Adrenal gland (tissue), 12 donors: ENCODE measurements around the gene NDUFV2. TPM values are rescaled to one million over a fixed set of nuclear protein-coding genes. Genes with fewer than 3 reads are reported as not detected.

Experiments used
- DNase-seq, 7 donors: peaks; one replicate each; pipeline ENCODE4 v3.0.0-alpha.2; 2019 to 2020
- H3K27ac ChIP-seq, 5 donors: fragments of 200-600 bp; sonication (generic) in 4 of 5; 1 replicate in 3 of 5; 2 replicates in 2 of 5; pipeline versions ENCODE4 v1.5.1 to v1.8.0; 2016 to 2020; ENCODE audit warnings: mild to moderate bottlenecking in 1 of 5
- H3K27me3 ChIP-seq: fragments of 200-600 bp; 2 replicates; pipeline ENCODE4 v1.8.0; 2021
- H3K36me3 ChIP-seq, 2 donors: fragments of 200-600 bp; replicated peaks in 1 of 2; 1 replicate in 1 of 2; 2 replicates in 1 of 2; pipeline versions ENCODE4 v1.5.1 to v1.8.0; 2018 to 2022
- H3K4me1 ChIP-seq, 2 donors: fragments of 200-600 bp; replicated peaks in 1 of 2; 1 replicate in 1 of 2; 2 replicates in 1 of 2; pipeline versions ENCODE4 v1.5.1 to v1.8.0; 2018 to 2021
- H3K4me3 ChIP-seq, 4 donors: fragments of 200-600 bp; sonication (generic) in 3 of 4; one replicate each; pipeline ENCODE4 v1.5.1; 2016 to 2018
- H3K9me3 ChIP-seq, 3 donors: fragments of 200-600 bp; sonication (generic) in 1 of 3; replicated peaks in 1 of 3; 1 replicate in 2 of 3; 2 replicates in 1 of 3; pipeline versions ENCODE4 v1.5.1 to v1.8.0; 2016 to 2021
- CTCF ChIP-seq, 6 experiments: fragments of 450-650 bp in 4 of 6; fragments of 200-600 bp in 2 of 6; sonication (generic) in 1 of 6; IDR thresholded peaks; 1 replicate in 5 of 6; 2 replicates in 1 of 6; pipeline versions ENCODE4 v1.5.1 to v1.8.0; 2016 to 2021; ENCODE audit warnings: antibody characterized with exemption in 6 of 6, mild to moderate bottlenecking in 2 of 6, moderate library complexity in 1 of 6
- POLR2A ChIP-seq, 2 donors: fragments of 450-650 bp; IDR thresholded peaks; one replicate each; pipeline ENCODE4 v1.6.1; 2017; ENCODE audit warnings: antibody characterized with exemption in 2 of 2, mild to moderate bottlenecking in 2 of 2, moderate library complexity in 1 of 2
- WGBS, 4 donors: extraction: QIAGEN DNeasy Blood & Tissue Kit in 2 of 4; methylation state at CpG; one replicate each; pipeline versions ENCODE4 v1.1.5 to v1.1.7; 2013 to 2017; 5-methylcytosine and 5-hydroxymethylcytosine counted together
- intact Hi-C, 2 donors: fragments of 100-400 bp; cut with DNase I; formaldehyde crosslinking; loops; one replicate each; pipeline versions ENCODE4 v1.14.1 to v1.15.0; 2022 to 2023
- polyA plus RNA-seq, 3 donors: library from polyadenylated mRNA; stranded (reverse); fragments of 200-250 nt in 2 of 3; fragments of 350-450 nt in 1 of 3; fragmentation: Illumina TruSeq in 1 of 3; extraction: RNeasy Lipid Tissue Mini Kit (QIAGEN cat#74804) in 1 of 3; gene quantifications; one replicate each; pipeline ENCODE4 v1.2.3, GENCODE V29; 2013 to 2014
- total RNA-seq, 9 donors: library from RNA; depleted of rRNA in 4 of 9; stranded (reverse); fragments of >200 nt in 4 of 9; fragments of 120-200 nt in 1 of 9; fragmentation: NEBNext Ultra II Directional in 1 of 9; extraction: Animal tissue kit (Norgen Biotek cat#: 25700) in 1 of 9; gene quantifications; one replicate each; pipeline versions ENCODE4 v1.1.0 to v1.2.4, GENCODE V29; 2013 to 2023
- donor health status: healthy with polysubstance abuse.
- donor health status: Bipolar disorder and iron deficiency.
- donor health status: DM: yes; HTN: yes; CAD: no.
- donor health status: DM: no; HTN: no; CAD: no.
- donor health status: DM: no; HTN: no; CAD: no.
- donor health status: DM: yes; HTN: yes; CAD: no.

NDUFV2 gene
- total and polyA plus RNA-seq, 12 donors, result 130 to 569 (median 219) TPM

- TF ChIP-seq POLR2A (IDR thresholded peaks at IDR 0.05) (no peak), CTCF (IDR thresholded peaks at IDR 0.05) (no peak)
- no peaks in the 10 kb centered on the region for H3K27me3 ChIP-seq
- 0 to 2% (median 0%) methylated on average over 7 to 33 of the region's 33 CpGs for WGBS, 4 donors
- H3K9me3 ChIP-seq, result no peaks in the 10 kb centered on the region
- peak overlapping the region; percentile 33 to 95 (median 71) for H3K4me3 ChIP-seq
- peak in 3 of 7 donors; percentile 38 to 69 (median 50) for DNase-seq
- H3K36me3 ChIP-seq, result peaks cover 0 to 24% of the 10 kb centered on the region in 2 donors
- intact Hi-C loops, result no loop called here
- peak overlapping the region; percentile 90 to 99 (median 99) for H3K27ac ChIP-seq
- H3K4me1 ChIP-seq, result peaks cover 24 to 42% of the 10 kb centered on the region in 2 donors
Observed at GRCh38 chr18:9135912-9136314, 33.4 kb downstream of the NDUFV2 start.

DNA sequence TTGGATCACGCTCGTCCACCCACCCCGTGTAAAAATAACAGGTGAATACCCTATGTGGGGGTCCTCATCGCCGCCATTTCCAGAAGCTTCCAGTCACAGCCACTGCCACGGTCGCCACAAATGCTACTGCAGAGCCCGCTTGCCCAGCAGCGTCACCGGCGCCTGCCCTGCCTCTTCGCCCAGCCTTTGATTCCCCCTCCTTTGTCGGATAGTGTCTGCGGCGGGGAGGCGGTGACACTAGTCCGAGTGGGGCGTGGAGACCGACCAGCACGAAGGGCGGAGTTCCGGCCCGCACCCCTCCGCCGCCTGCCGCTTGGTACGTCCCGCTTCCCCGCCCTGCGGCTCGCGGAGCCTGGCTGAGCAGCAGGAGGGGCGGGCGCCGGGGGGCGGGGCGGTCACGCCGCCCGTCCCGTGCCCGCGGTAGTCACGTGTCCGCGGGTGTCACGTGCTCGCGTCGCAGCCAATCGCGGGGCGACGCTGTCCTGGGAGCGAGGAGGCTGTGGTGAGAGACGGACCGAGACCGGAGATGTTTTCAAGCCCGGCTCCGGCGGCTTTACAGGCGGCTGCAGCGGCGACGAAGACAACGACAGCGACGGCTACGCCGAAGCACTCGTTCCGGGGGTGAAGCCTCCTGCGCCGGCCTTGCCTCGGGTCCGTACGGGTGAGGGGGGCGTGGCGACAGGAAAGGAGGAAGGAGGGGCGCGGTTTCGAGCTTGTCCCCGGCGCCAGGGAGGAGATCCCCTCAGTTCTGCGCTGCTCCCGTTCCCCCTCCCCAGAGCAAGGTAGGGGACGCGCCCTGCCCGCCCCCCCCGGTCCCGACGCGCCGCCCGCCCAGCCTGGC, 34.0 kb downstream of the NDUFV2 start, which contains the start of gene ANKRD12:
ANKRD12 (plus strand) TSS at position 467 of the 841 bp plus-strand sequence. CDS start 45,652 bp downstream, outside the sequence.
- Histone ChIP-seq H3K4me1 (peaks cover 24 to 48% of the 10 kb centered on the region in 2 donors), H3K27ac (peak within 1 kb of the TSS; percentile 96 to 99 (median 99)), H3K36me3 (peaks cover 0 to 24% of the 10 kb centered on the region in 2 donors), H3K27me3 (no peaks in the 10 kb centered on the region), H3K4me3 (peak within 1 kb of the TSS; percentile 69 to 95 (median 79)), H3K9me3 (no peaks in the 10 kb centered on the region)
- TF ChIP-seq POLR2A (IDR thresholded peaks at IDR 0.05) (peak; percentile 72 to 97), CTCF (IDR thresholded peaks at IDR 0.05) (no peak)
- whole genome bisulfite sequencing, 4 donors, result 0 to 20% (median 1%) methylated on average over 1 to 95 of the region's 95 CpGs
- intact Hi-C loops, result no loop called here
- peak; percentile 98 to 99 (median 98) for DNase-seq

GRCh38 chr18:9137168-9138066, 34.9 kb downstream of the NDUFV2 start:
- Histone ChIP-seq H3K4me3 (peak overlapping the region; percentile 69 to 95 (median 79)), H3K4me1 (peaks cover 24 to 57% of the 10 kb centered on the region in 2 donors), H3K9me3 (no peaks in the 10 kb centered on the region), H3K27ac (peak overlapping the region; percentile 96 to 99 (median 99)), H3K27me3 (no peaks in the 10 kb centered on the region), H3K36me3 (peaks cover 0 to 21% of the 10 kb centered on the region in 2 donors)
- TF ChIP-seq CTCF (IDR thresholded peaks at IDR 0.05) (no peak), POLR2A (IDR thresholded peaks at IDR 0.05) (peak; percentile 35 to 67)
- intact Hi-C loops, result no loop called here
- DNase-seq, result peak; percentile 56 to 70 (median 68)
- WGBS, 4 donors, result 0 to 1% (median 0%) methylated on average over 16 to 95 of the region's 95 CpGs
